ENCODE results near the gene FBXL14. TPM values are rescaled to one million over a fixed set of nuclear protein-coding genes. Genes with fewer than 3 reads are reported as not detected.
A peak's percentile ranks its signal among the peaks of the same experiment; 100 is the strongest.

FBXL14 gene
- total and polyA plus RNA-seq, 2 of the 13 experiments (the other 11 are each of a cell fraction or from before 2014, with no cell fraction given) = 7.0 to 7.4 TPM

GRCh38 chr12:1533602-1534304 lies 60.6 kb downstream of the FBXL14 start:
- BruUV-seq (replicated peaks) = no TSS peak
- no peaks in the 10 kb centered on the region for H4K20me1 ChIP-seq (ENCODE audit: insufficient read depth, low read length)
- TF ChIP-seq ZFP91 (CRISPR knock-in tag; IDR thresholded peaks at IDR 0.05; ENCODE audit: borderline replicate concordance) = peak; percentile 39; the same call in 1 of the 2 replicates
- no peak for TF ChIP-seq ZNF512B (CRISPR knock-in tag; IDR thresholded peaks at IDR 0.05; ENCODE audit: borderline replicate concordance)
- H3K36me3 ChIP-seq (replicated peaks in 1 of 2; ENCODE audit: control insufficient read depth in 1 of 2, insufficient read depth in 2 of 2, low read length in 2 of 2) = no peaks in the 10 kb centered on the region
- no peak overlapping the region for H2AFZ ChIP-seq (ENCODE audit: low read length)
- H3K9ac ChIP-seq (ENCODE audit: insufficient read depth, low read depth, low read length) = no peak overlapping the region
- no peak overlapping the region for H3K27ac ChIP-seq (ENCODE audit: extremely low read length, insufficient read depth, low read length)
- H3K27me3 ChIP-seq (ENCODE audit: control insufficient read depth in 1 of 2, insufficient read depth in 2 of 2, low read length in 2 of 2) = peaks cover 13 to 85% of the 10 kb centered on the region in 2 experiments; a peak in 4 of 5 replicates
- in situ Hi-C loops (cut with HindIII; ENCODE audit: extremely low pct_ligation_motif_present, low pct_unique_long_range_greater_than_20kb) (no loop called here), intact Hi-C loops (cut with micrococcal nuclease; ENCODE audit: unreplicated experiment) (no loop called here)
- H3K4me2 ChIP-seq (ENCODE audit: low read depth, low read length) = peak overlapping the region; percentile 30; the same call in 1 of the 2 replicates
- H3K79me2 ChIP-seq (ENCODE audit: insufficient read depth, low read length) = no peaks in the 10 kb centered on the region
- H3K4me3 ChIP-seq (replicated peaks in 1 of 3; ENCODE audit: insufficient read depth in 1 of 3, low read depth in 2 of 3, low read length in 3 of 3) = peak overlapping the region in 1 of 3 experiments; percentile 27; a peak in 1 of 6 replicates
- CTCF ChIA-PET (ENCODE audit: low intra/inter-chr PET ratio, low total read pairs) = no interaction called here
- FAIRE-seq (no peak), DNase-seq (ENCODE audit: low spot score) (no peak), ATAC-seq (peak; percentile 44)
- H3K9me3 ChIP-seq (ENCODE audit: low read length) = no peaks in the 10 kb centered on the region
- peaks cover 20% of the 10 kb centered on the region for H3K4me1 ChIP-seq (ENCODE audit: insufficient read depth, low read length)
- POLR2A ChIA-PET = no interaction called here
- WGBS (ENCODE audit: low lambda C conversion rate) = 3% methylated on average over 14 of the region's 16 CpGs

All from HepG2 (cell line).